ENCODE results near the gene ERP44.
"Not testable (repeated sequence)": the region's sequence is repeated elsewhere in the genome, so short reads cannot be mapped to it uniquely, and the experiment has no call there.

The ERP44 gene

DNA sequence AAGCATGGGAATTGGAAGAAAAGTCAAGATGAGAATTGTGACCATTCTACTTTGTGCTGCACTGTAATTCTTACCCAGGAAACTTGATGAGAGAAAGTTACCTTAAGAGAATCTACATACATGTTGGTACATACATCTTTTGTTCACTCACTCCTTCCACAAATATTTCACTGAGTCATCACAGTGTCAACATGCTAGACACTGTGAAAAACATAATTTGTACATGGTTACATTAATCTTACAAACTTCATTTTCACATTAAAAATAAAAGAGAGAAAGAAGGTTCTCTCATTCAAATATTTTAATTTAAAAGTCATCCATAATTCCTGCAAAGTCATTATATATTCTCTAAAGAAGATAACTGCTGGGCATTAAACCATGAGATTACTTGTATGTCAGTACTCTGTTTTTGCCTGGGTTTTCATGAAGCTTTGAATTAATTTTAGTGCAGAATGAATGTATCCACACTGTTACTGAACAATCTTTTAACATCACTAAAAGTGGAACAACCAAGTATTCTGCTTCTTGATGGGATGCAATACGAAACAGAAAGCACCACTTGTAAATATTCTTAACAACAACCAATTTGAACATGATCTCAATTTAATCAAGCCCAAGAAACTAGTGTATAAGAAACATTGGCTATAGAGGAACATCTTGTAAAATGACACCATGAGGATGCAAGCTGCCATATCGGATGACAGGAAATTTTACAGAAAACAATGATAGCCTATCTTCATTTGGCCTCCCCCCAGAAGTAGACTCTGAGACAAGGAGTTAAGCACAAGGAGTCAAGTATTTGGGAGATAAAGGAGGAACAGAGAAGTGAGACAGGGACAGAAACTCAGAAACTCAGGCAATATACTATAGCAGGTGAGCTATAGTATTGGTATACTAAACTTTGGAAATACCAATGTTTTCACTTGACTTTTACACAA is 28.4 kb downstream of the ERP44 start:
- no peak overlapping the region for H3K4me3 ChIP-seq (ENCODE audit: control insufficient read depth, low read depth, low read length)
- TF ChIP-seq, protein P1, sequence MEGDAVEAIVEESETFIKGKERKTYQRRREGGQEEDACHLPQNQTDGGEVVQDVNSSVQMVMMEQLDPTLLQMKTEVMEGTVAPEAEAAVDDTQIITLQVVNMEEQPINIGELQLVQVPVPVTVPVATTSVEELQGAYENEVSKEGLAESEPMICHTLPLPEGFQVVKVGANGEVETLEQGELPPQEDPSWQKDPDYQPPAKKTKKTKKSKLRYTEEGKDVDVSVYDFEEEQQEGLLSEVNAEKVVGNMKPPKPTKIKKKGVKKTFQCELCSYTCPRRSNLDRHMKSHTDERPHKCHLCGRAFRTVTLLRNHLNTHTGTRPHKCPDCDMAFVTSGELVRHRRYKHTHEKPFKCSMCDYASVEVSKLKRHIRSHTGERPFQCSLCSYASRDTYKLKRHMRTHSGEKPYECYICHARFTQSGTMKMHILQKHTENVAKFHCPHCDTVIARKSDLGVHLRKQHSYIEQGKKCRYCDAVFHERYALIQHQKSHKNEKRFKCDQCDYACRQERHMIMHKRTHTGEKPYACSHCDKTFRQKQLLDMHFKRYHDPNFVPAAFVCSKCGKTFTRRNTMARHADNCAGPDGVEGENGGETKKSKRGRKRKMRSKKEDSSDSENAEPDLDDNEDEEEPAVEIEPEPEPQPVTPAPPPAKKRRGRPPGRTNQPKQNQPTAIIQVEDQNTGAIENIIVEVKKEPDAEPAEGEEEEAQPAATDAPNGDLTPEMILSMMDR (conservative IDR thresholded peaks at IDR 0.05; ENCODE audit: control insufficient read depth, insufficient read depth, low read depth, low read length): no peak
- DNase-seq (ENCODE audit: low read depth): no peak

GRCh38 chr9:100069068-100069467 is 29.7 kb downstream of the ERP44 start:
- H3K4me3 ChIP-seq (ENCODE audit: control insufficient read depth, low read depth, low read length); DNase-seq (ENCODE audit: low read depth): not testable (repeated sequence)

DNA sequence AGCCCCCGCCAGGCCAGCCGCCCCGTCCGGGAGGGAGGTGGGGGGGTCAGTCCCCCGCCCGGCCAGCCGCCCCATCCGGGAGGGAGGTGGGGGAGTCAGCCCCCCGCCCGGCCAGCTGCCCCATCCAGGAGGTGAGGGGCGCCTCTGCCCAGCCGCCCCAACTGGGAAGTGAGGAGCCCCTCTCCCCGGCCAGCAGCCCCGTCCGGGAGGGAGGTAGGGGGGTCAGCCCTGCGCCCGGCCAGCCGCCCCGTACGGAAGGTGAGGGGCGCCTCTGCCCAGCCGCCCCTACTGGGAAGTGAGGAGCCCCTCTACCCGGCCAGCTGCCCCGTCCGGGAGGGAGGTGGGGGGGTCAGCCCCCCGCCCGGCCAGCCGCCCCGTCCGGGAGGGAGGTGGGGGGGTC is 30.8 kb downstream of the ERP44 start:
- not testable (repeated sequence) for H3K4me3 ChIP-seq (ENCODE audit: control insufficient read depth, low read depth, low read length); DNase-seq (ENCODE audit: low read depth)

DNA sequence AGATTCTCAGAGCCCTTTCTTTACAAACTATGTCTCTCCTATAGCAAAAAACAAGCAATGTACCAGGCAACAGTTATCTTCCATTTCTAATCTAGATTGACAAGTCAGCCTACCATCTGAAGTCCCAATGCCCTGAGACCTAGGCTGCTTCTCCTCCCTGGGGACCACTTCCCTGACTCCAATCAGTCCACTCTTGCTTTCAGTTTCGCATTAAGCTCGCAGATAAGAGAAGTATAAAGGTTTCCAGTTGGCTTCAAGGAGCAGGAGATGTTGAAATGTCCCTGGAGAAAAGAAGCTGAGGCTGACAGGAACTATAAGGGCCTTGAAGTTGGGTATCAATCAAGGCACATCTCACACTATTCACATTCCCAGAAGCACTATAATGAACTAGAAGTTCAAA is 32.3 kb downstream of the ERP44 start:
- H3K4me3 ChIP-seq (ENCODE audit: control insufficient read depth, low read depth, low read length): no peak overlapping the region
- TF ChIP-seq, protein P1 (conservative IDR thresholded peaks at IDR 0.05; ENCODE audit: control insufficient read depth, insufficient read depth, low read depth, low read length): no peak
- peak; percentile 63 for DNase-seq (ENCODE audit: low read depth)

DNA sequence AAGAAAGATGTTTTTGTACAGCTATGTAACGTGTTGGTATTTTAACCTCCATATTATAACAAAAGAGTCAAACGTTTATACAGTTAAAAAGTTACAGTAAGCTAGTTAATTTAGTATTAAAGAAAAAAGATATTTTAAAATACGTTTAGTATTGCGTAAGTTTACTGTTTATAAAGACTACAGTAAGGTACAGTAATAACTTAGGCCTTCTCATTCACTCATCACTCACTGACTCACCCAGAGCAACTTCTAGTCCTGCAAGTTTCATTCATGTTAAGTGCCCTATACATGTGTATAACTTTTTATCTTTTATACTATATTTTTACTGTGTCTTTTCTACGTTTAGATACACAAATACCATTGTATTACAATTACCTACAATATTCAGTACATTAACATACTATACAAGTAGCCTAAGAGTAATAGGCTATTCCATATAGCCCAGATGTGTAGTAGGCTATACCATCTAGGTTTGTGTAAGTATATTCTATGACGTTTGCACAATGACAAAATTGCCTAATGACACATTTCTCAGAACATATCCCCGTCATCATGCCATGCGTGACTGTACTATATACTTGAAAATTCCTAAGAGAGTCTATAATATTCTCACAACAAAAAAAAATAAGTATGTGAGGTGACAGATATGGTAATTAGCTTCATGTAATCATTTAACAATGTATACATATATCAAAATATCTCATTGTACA is 33.8 kb downstream of the ERP44 start:
- TF ChIP-seq, protein P1 (conservative IDR thresholded peaks at IDR 0.05; ENCODE audit: control insufficient read depth, insufficient read depth, low read depth, low read length): no peak
- DNase-seq (ENCODE audit: low read depth): peak; percentile 85
- no peak overlapping the region for H3K4me3 ChIP-seq (ENCODE audit: control insufficient read depth, low read depth, low read length)

DNA sequence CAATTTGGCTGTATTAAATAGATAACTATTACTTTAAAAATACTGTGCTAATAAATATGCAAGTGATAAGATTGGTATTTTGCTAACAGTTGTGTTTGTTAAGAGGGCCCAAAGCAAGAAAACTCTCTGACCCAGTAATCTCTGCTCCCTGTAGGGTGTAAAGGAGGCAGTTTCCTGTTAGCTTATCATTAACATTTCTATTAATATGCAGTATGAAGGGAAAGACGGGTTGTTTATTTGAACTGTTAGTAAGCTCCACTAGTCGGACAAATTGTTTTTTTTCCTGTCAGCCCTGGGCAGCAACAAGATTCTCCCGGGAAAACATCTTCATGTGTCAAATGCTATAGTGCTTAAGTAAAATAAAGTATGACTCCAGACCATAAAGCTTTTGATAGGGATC is 35.6 kb downstream of the ERP44 start:
- TF ChIP-seq, protein P1 (conservative IDR thresholded peaks at IDR 0.05; ENCODE audit: control insufficient read depth, insufficient read depth, low read depth, low read length): no peak
- no peak overlapping the region for H3K4me3 ChIP-seq (ENCODE audit: control insufficient read depth, low read depth, low read length)
- DNase-seq (ENCODE audit: low read depth): no peak

DNA sequence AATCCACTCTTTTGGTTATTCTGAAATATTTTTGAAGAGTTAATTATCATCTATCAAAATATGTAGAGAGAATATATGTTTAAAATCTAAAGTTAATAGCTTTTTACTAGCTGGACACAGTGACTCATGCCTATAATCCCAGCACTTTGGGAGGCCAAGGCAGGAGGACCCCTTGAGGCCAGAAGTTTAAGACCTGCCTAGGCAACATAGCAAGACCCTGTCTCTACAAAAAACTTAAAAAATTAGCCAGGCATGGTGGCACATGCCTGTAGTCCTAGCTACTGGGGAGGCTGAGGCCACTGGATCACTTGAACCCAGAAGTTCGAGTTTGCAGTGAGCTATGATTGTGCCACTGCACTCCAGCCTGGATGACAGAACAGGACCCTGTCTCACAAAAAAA is 36.1 kb downstream of the ERP44 start:
- DNase-seq (ENCODE audit: low read depth); H3K4me3 ChIP-seq (ENCODE audit: control insufficient read depth, low read depth, low read length): not testable (repeated sequence)

GRCh38 chr9:100058699-100059579 is 39.9 kb downstream of the ERP44 start:
- no peak for DNase-seq (ENCODE audit: low read depth)
- TF ChIP-seq, protein P1 (conservative IDR thresholded peaks at IDR 0.05; ENCODE audit: control insufficient read depth, insufficient read depth, low read depth, low read length): no peak

More at GRCh38 chr9:100058699-100059579, 39.9 kb downstream of the ERP44 start:
- H3K4me3 ChIP-seq (ENCODE audit: control insufficient read depth, low read depth, low read length): no peak overlapping the region
